Mesendoderm (in vitro differentiated cells): Measurements from ENCODE around the gene XKR7. TPM values are rescaled to one million over a fixed set of nuclear protein-coding genes. Genes with fewer than 3 reads are reported as not detected.
"Not testable (repeated sequence)": the region's sequence is repeated elsewhere in the genome, so short reads cannot be mapped to it uniquely, and the experiment has no call there.

ENCODE experiments used
- DNase-seq: peaks from one replicate; pipeline ENCODE4 v3.0.0; 2013
- H2AK5ac ChIP-seq: 2 replicates; pipeline ENCODE4 v1.6.1; 2013; ENCODE audit warnings: low read length, inconsistent platforms
- H2BK120ac ChIP-seq: 2 replicates; pipeline ENCODE4 v1.6.1; 2013; ENCODE audit warnings: low read depth, mild to moderate bottlenecking, low read length, moderate library complexity, mixed read lengths
- H2BK15ac ChIP-seq: replicated peaks from 2 replicates; pipeline ENCODE4 v1.6.1; 2013; ENCODE audit warnings: low read depth, mild to moderate bottlenecking, moderate library complexity
- H2BK5ac ChIP-seq: 2 replicates; pipeline ENCODE4 v1.6.1; 2013; ENCODE audit warnings: low read length, inconsistent platforms
- H3K18ac ChIP-seq: 2 replicates; pipeline ENCODE4 v1.6.1; 2013; ENCODE audit warnings: mild to moderate bottlenecking, low read length, mixed read lengths
- H3K23ac ChIP-seq: one replicate; pipeline ENCODE4 v1.6.1; 2013; ENCODE audit warnings: low read length
- H3K27ac ChIP-seq: 2 replicates; pipeline ENCODE4 v1.5.1; 2013; ENCODE audit warnings: low read depth, mild to moderate bottlenecking, inconsistent platforms, low read length, moderate library complexity
- H3K27me3 ChIP-seq: 2 replicates; pipeline ENCODE4 v1.6.1; 2013; ENCODE audit warnings: low read length, control low read depth, mild to moderate bottlenecking, inconsistent platforms; ENCODE audit not compliant: insufficient read depth, poor library complexity
- H3K36me3 ChIP-seq: 2 replicates; pipeline ENCODE4 v1.6.1; 2013; ENCODE audit warnings: low read length, inconsistent platforms; ENCODE audit not compliant: control insufficient read depth, insufficient read depth
- H3K4ac ChIP-seq: one replicate; pipeline ENCODE4 v1.6.1; 2013; ENCODE audit warnings: low read depth, mild to moderate bottlenecking, low read length, moderate library complexity
- H3K4me1 ChIP-seq: 2 replicates; pipeline ENCODE4 v1.6.1; 2013; ENCODE audit warnings: low read depth, low read length, inconsistent platforms; ENCODE audit not compliant: control insufficient read depth
- H3K4me2 ChIP-seq: 2 replicates; pipeline ENCODE4 v1.6.1; 2013; ENCODE audit warnings: low read length
- H3K4me3 ChIP-seq: 2 replicates; pipeline ENCODE4 v1.5.1; 2013; ENCODE audit warnings: mild to moderate bottlenecking, low read length
- H3K56ac ChIP-seq: one replicate; pipeline ENCODE4 v1.6.1; 2013; ENCODE audit warnings: low read length
- H3K79me1 ChIP-seq: 2 replicates; pipeline ENCODE4 v1.6.1; 2013; ENCODE audit warnings: low read length, inconsistent platforms
- H3K79me2 ChIP-seq: 2 replicates; pipeline ENCODE4 v1.6.1; 2013; ENCODE audit warnings: mild to moderate bottlenecking, low read length; ENCODE audit not compliant: control insufficient read depth, insufficient read depth
- H3K9ac ChIP-seq: 2 replicates; pipeline ENCODE4 v1.6.1; 2013; ENCODE audit warnings: low read length, inconsistent platforms
- H4K5ac ChIP-seq: one replicate; pipeline ENCODE4 v1.6.1; 2013; ENCODE audit warnings: low read length
- H4K8ac ChIP-seq: one replicate; pipeline ENCODE4 v1.6.1; 2013; ENCODE audit warnings: low read depth, mild to moderate bottlenecking, control low read depth, low read length, moderate library complexity
- WGBS: extraction: QIAGEN DNeasy Blood & Tissue Kit; methylation state at CpG from one replicate; pipeline ENCODE4 v1.1.7; 2013; ENCODE audit warnings: low lambda C conversion rate, missing lambda C conversion rate; ENCODE audit not compliant: insufficient coverage; ENCODE audit errors: extremely low coverage; 5-methylcytosine and 5-hydroxymethylcytosine counted together
- polyA plus RNA-seq, 2 experiments: library from polyadenylated mRNA; stranded (reverse); fragments of 200-250 nt; gene quantifications; one replicate each; pipeline ENCODE4 v1.2.3, GENCODE V29; 2013

XKR7 gene, protein sequence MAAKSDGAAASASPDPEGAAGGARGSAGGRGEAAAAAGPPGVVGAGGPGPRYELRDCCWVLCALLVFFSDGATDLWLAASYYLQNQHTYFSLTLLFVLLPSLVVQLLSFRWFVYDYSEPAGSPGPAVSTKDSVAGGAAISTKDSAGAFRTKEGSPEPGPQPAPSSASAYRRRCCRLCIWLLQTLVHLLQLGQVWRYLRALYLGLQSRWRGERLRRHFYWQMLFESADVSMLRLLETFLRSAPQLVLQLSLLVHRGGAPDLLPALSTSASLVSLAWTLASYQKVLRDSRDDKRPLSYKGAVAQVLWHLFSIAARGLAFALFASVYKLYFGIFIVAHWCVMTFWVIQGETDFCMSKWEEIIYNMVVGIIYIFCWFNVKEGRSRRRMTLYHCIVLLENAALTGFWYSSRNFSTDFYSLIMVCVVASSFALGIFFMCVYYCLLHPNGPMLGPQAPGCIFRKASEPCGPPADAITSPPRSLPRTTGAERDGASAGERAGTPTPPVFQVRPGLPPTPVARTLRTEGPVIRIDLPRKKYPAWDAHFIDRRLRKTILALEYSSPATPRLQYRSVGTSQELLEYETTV
- 0.67 TPM for polyA plus RNA-seq (2013, experiment 1 of 2)
- 0.62 TPM for polyA plus RNA-seq (2013, experiment 2 of 2)

DNA sequence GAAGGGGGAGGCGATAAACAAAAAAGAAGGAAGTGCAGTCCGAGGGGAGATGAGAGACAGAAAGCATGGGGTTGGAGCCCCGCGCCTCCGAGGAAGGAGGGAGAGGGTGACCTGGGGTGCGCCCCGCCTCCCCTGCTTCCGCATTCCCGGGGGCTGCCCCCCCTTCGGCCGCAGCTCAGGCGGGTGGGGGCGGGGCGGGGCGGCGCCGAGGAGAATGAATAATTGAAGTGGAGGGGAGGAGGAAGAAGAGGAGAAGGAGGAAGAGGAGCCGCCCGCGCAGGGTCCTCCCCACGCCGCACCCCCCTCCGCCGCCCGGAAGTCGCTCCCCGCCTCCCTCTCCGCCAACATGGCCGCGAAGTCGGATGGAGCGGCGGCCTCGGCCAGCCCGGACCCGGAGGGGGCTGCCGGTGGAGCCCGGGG is at the start of gene XKR7:
TSS of gene XKR7 (plus strand) at position 322 of the 420 bp plus-strand sequence. CDS start at position 347, 25 bp downstream.
- no peak within 1 kb of the TSS for H3K27ac ChIP-seq
- peaks cover 3% of the 10 kb centered on the region for H3K27me3 ChIP-seq
- no peak within 1 kb of the TSS for H3K23ac ChIP-seq
- no peak within 1 kb of the TSS for H2AK5ac ChIP-seq
- H3K4me2 ChIP-seq = peak within 1 kb of the TSS; percentile 76
- H3K9ac ChIP-seq = no peak within 1 kb of the TSS
- peak within 1 kb of the TSS; percentile 35 for H3K4me3 ChIP-seq
- H3K4ac ChIP-seq = no peak within 1 kb of the TSS
- no peaks in the 10 kb centered on the region for H3K4me1 ChIP-seq
- peak within 1 kb of the TSS; percentile 37 for H3K56ac ChIP-seq
- H2BK120ac ChIP-seq = no peak within 1 kb of the TSS
- no peak within 1 kb of the TSS for H2BK5ac ChIP-seq
- DNase-seq = peak; percentile 22
- H3K18ac ChIP-seq = no peak within 1 kb of the TSS
- H3K79me1 ChIP-seq = no peaks in the 10 kb centered on the region
- H4K5ac ChIP-seq = no peak within 1 kb of the TSS
- no peak within 1 kb of the TSS for H4K8ac ChIP-seq
- H3K36me3 ChIP-seq = no peaks in the 10 kb centered on the region
- H2BK15ac ChIP-seq = no peak within 1 kb of the TSS
- no peaks in the 10 kb centered on the region for H3K79me2 ChIP-seq
- WGBS = no CpG with 5 or more reads among the region's 38 CpGs

DNA sequence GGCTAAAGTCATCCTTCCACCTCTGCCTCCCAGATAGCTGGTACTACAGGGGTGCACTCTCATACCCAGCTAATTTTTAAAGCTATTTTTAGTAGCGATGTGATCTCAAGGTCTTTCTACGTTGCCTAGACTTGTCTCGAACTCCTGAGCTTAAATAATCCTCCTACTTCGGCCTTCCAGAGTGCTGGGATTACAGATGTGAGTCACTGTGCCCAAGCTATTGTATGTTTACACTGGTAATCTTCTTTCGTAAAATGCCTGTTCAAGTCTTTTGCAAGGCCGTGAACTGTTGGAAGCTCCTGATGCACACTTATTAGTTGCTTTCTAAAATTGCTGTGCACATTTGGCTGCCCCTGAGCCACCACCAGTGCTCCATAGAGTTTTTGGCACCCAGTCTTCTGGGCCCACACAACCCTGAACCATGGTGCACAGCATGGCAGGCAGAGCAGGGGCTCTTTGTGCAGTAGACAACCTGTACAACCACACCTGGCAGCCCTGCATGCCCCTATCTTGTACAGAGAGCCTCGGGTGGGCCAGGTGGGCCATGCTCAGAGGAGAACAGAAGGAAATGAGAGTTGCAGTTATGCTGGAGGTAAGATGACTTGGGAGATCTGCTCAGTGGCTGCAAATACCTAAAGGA is 49.4 kb upstream of the XKR7 start:
- no peaks in the 10 kb centered on the region for H3K27me3 ChIP-seq
- no peak overlapping the region for H3K23ac ChIP-seq
- H3K4me1 ChIP-seq = no peaks in the 10 kb centered on the region
- no peak overlapping the region for H2AK5ac ChIP-seq
- no peak overlapping the region for H3K18ac ChIP-seq
- no peak overlapping the region for H2BK15ac ChIP-seq
- no peak overlapping the region for H4K5ac ChIP-seq
- no peak overlapping the region for H3K4ac ChIP-seq
- H3K27ac ChIP-seq = no peak overlapping the region
- H4K8ac ChIP-seq = no peak overlapping the region
- H3K36me3 ChIP-seq = no peaks in the 10 kb centered on the region
- H3K9ac ChIP-seq = no peak overlapping the region
- H3K79me1 ChIP-seq = no peaks in the 10 kb centered on the region
- DNase-seq = no peak
- H3K79me2 ChIP-seq = no peaks in the 10 kb centered on the region
- WGBS = no CpG with 5 or more reads among the region's 7 CpGs
- H2BK5ac ChIP-seq = no peak overlapping the region
- no peak overlapping the region for H3K56ac ChIP-seq
- H3K4me2 ChIP-seq = no peak overlapping the region
- H2BK120ac ChIP-seq = no peak overlapping the region
- H3K4me3 ChIP-seq = no peak overlapping the region

DNA sequence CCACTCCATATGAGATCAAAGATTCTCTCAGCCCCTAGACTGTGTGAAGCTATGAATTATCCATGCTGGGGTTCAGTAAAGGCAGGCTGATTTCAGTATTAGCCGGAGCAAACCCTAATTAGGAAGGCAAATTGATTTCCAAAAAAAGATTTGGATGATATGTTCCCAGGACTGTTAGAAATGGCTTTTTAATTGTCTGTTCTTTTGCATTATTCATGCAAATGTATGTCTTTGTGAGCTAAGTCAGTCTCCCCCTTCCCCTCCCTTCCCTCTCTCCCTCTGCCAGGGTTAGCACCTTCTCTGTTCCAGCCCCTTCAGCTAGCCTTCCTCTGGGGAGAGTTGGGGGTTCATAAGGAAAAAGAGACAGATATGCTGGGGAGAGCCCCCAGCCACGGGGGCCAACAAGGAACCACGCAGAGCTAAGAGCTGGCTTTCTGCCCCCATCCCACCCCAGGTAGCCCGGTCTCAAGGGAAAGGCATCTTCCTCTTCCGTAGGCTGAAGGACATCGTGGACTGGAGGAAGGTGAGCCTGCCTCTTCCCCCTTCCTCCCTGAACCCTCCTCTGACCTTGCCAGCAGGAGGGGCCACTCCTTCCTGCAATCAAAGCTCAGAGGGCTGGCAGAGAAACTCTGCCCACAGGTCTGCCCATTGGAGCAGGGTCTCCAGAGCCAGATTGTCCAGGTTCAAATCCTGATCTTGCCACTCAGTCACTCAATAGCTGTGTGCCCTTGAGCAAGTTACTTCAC is 48.4 kb upstream of the XKR7 start:
- Histone ChIP-seq H3K79me2 (no peaks in the 10 kb centered on the region), H2AK5ac (no peak overlapping the region), H3K9ac (no peak overlapping the region), H2BK120ac (no peak overlapping the region), H3K4me3 (no peak overlapping the region), H3K4me2 (no peak overlapping the region), H3K79me1 (no peaks in the 10 kb centered on the region), H2BK5ac (no peak overlapping the region), H4K5ac (no peak overlapping the region), H3K4ac (no peak overlapping the region), H3K18ac (no peak overlapping the region), H3K36me3 (no peaks in the 10 kb centered on the region), H3K27ac (no peak overlapping the region), H2BK15ac (no peak overlapping the region), H3K4me1 (no peaks in the 10 kb centered on the region), H3K56ac (peak overlapping the region; percentile 22), H3K23ac (no peak overlapping the region), H4K8ac (no peak overlapping the region), H3K27me3 (no peaks in the 10 kb centered on the region)
- DNase-seq = no peak
- WGBS = no CpG with 5 or more reads among the region's 6 CpGs

DNA sequence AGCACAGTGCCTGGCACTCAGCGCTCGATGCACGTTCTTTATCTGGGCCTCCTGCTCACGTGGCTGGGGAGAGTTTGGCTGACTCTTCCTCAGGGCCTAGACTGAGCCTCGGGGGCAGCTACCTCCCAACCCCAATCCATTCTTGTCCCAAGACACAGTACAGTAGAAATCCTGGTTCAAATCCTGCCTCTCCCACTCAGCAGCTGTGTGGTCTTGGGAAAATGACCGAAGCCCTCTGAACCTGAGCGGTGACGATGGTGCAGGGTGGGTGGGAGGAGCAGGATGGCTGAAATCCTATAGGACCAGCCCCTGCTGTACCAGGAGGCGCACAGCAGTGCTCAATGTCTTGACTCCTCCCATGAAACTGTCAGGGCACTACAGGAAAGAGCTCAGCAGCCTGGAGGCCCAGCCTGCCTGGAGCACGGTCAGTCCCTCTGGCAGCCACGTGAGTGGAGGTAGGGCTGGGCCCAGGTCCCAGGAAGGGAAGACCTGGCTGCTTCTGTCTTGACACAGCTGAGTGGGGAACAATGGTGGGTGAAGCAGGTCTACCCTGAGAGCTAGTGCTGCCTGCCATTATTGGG is 47.6 kb upstream of the XKR7 start:
- H2AK5ac ChIP-seq = no peak overlapping the region
- H2BK5ac ChIP-seq = no peak overlapping the region
- no peak overlapping the region for H3K56ac ChIP-seq
- H3K36me3 ChIP-seq = no peaks in the 10 kb centered on the region
- H3K79me1 ChIP-seq = no peaks in the 10 kb centered on the region
- H3K27me3 ChIP-seq = no peaks in the 10 kb centered on the region
- DNase-seq = peak; percentile 18
- no peak overlapping the region for H3K4me3 ChIP-seq
- no peak overlapping the region for H3K18ac ChIP-seq
- H2BK120ac ChIP-seq = no peak overlapping the region
- H3K9ac ChIP-seq = no peak overlapping the region
- H3K79me2 ChIP-seq = no peaks in the 10 kb centered on the region
- H3K4me1 ChIP-seq = no peaks in the 10 kb centered on the region
- H3K23ac ChIP-seq = no peak overlapping the region
- no peak overlapping the region for H4K8ac ChIP-seq
- H4K5ac ChIP-seq = no peak overlapping the region
- no peak overlapping the region for H3K4me2 ChIP-seq
- no CpG with 5 or more reads among the region's 11 CpGs for WGBS
- no peak overlapping the region for H2BK15ac ChIP-seq
- H3K4ac ChIP-seq = no peak overlapping the region
- no peak overlapping the region for H3K27ac ChIP-seq

DNA sequence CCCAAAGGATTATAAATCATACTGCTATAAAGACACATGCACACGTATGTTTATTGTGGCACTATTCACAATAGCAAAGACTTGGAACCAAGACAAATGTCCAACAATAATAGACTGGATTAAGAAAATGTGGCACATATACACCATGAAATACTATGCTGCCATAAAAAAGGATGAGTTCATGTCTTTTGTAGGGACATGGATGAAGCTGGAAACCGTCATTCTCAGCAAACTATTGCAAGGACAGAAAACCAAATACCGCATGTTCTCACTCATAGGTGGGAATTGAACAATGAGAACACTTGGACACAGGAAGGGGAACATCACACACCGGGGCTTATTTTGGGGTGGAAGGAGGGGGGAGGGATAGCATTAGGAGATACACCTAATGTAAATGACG is 46.5 kb upstream of the XKR7 start:
- H3K27me3 ChIP-seq, H3K79me2 ChIP-seq, H2BK5ac ChIP-seq, H3K4me3 ChIP-seq, H2BK120ac ChIP-seq, H2AK5ac ChIP-seq, H3K4ac ChIP-seq, H2BK15ac ChIP-seq, H3K4me1 ChIP-seq, H3K18ac ChIP-seq, H3K9ac ChIP-seq, H3K56ac ChIP-seq, H4K5ac ChIP-seq, H3K27ac ChIP-seq, H3K79me1 ChIP-seq, DNase-seq, H3K4me2 ChIP-seq, H4K8ac ChIP-seq, H3K23ac ChIP-seq, H3K36me3 ChIP-seq: not testable (repeated sequence)
- no CpG with 5 or more reads among the region's 5 CpGs for WGBS
